ENCODE measurements around the gene ILDR1. TPM values are rescaled to one million over a fixed set of nuclear protein-coding genes. Genes with fewer than 3 reads are reported as not detected.

Gene ILDR1
- total and polyA plus RNA-seq, 12 donors: 0.32 to 5.6 (median 2.4) TPM; not detected in 1

- intact Hi-C loops (cut with DNase I): no loop called here
- no peaks in the 10 kb centered on the region for H3K4me1 ChIP-seq (replicated peaks in 1 of 2)
- DNase-seq: no peak
- H3K9me3 ChIP-seq (replicated peaks in 1 of 3): no peaks in the 10 kb centered on the region
- H3K36me3 ChIP-seq (replicated peaks in 1 of 2): no peaks in the 10 kb centered on the region
- H3K27ac ChIP-seq: no peak overlapping the region
- TF ChIP-seq POLR2A (IDR thresholded peaks at IDR 0.05): no peak
- TF ChIP-seq CTCF (IDR thresholded peaks at IDR 0.05): no peak
- no peaks in the 10 kb centered on the region for H3K27me3 ChIP-seq
- no peak overlapping the region for H3K4me3 ChIP-seq
These were observed 59.6 kb downstream of the ILDR1 start for GRCh38 chr3:121962443-121962842.

- intact Hi-C loops (cut with DNase I): no loop called here
- no peaks in the 10 kb centered on the region for H3K4me1 ChIP-seq (replicated peaks in 1 of 2)
- H3K27ac ChIP-seq: no peak overlapping the region
- H3K36me3 ChIP-seq (replicated peaks in 1 of 2): no peaks in the 10 kb centered on the region
- no peak for TF ChIP-seq POLR2A (IDR thresholded peaks at IDR 0.05)
- TF ChIP-seq CTCF (IDR thresholded peaks at IDR 0.05): no peak
- no peak for DNase-seq
- H3K4me3 ChIP-seq: no peak overlapping the region
- H3K9me3 ChIP-seq (replicated peaks in 1 of 3): no peaks in the 10 kb centered on the region
- no peaks in the 10 kb centered on the region for H3K27me3 ChIP-seq
These were observed 60.8 kb downstream of the ILDR1 start for GRCh38 chr3:121961283-121961682.

- intact Hi-C loops (cut with DNase I): no loop called here
- H3K27me3 ChIP-seq: no peaks in the 10 kb centered on the region
- no peak for DNase-seq
- H3K4me3 ChIP-seq: no peak overlapping the region
- WGBS, 4 donors: 63 to 70% (median 65%) methylated on average over 3 of the region's 3 CpGs
- no peaks in the 10 kb centered on the region for H3K9me3 ChIP-seq (replicated peaks in 1 of 3)
- no peaks in the 10 kb centered on the region for H3K36me3 ChIP-seq (replicated peaks in 1 of 2)
- no peak for TF ChIP-seq POLR2A (IDR thresholded peaks at IDR 0.05)
- no peak for TF ChIP-seq CTCF (IDR thresholded peaks at IDR 0.05)
- H3K27ac ChIP-seq: no peak overlapping the region
- H3K4me1 ChIP-seq (replicated peaks in 1 of 2): no peaks in the 10 kb centered on the region
These were observed 63.2 kb downstream of the ILDR1 start for GRCh38 chr3:121958801-121959200.

GRCh38 chr3:121957674-121958415 is 64.2 kb downstream of the ILDR1 start:
- Histone ChIP-seq H3K4me3 (no peak overlapping the region), H3K27me3 (no peaks in the 10 kb centered on the region), H3K9me3 (replicated peaks in 1 of 3) (peaks cover 0 to 4% (median 0%) of the 10 kb centered on the region in 3 donors), H3K36me3 (replicated peaks in 1 of 2) (no peaks in the 10 kb centered on the region), H3K27ac (peak overlapping the region in 1 of 5 donors; percentile 67), H3K4me1 (replicated peaks in 1 of 2) (no peaks in the 10 kb centered on the region)
- TF ChIP-seq CTCF (IDR thresholded peaks at IDR 0.05): no peak
- 78 to 91% (median 85%) methylated on average over 2 of the region's 2 CpGs for WGBS, 4 donors
- peak in 3 of 7 donors; percentile 7 to 23 (median 21) for DNase-seq
- intact Hi-C loops (cut with DNase I): no loop called here

Measured in adrenal gland (tissue), 12 donors.